Mesendoderm (in vitro differentiated cells): ENCODE results near the gene OR2A7.
A peak's percentile ranks its signal among the peaks of the same experiment; 100 is the strongest.
"Not testable (repeated sequence)": the region's sequence is repeated elsewhere in the genome, so short reads cannot be mapped to it uniquely, and the experiment has no call there.

Experiments used
- DNase-seq: peaks from one replicate; pipeline ENCODE4 v3.0.0; 2013
- H2AK5ac ChIP-seq: 2 replicates; pipeline ENCODE4 v1.6.1; 2013; ENCODE audit warnings: low read length, inconsistent platforms
- H2BK120ac ChIP-seq: 2 replicates; pipeline ENCODE4 v1.6.1; 2013; ENCODE audit warnings: low read depth, mild to moderate bottlenecking, low read length, moderate library complexity, mixed read lengths
- H2BK15ac ChIP-seq: replicated peaks from 2 replicates; pipeline ENCODE4 v1.6.1; 2013; ENCODE audit warnings: low read depth, mild to moderate bottlenecking, moderate library complexity
- H2BK5ac ChIP-seq: 2 replicates; pipeline ENCODE4 v1.6.1; 2013; ENCODE audit warnings: low read length, inconsistent platforms
- H3K18ac ChIP-seq: 2 replicates; pipeline ENCODE4 v1.6.1; 2013; ENCODE audit warnings: mild to moderate bottlenecking, low read length, mixed read lengths
- H3K23ac ChIP-seq: one replicate; pipeline ENCODE4 v1.6.1; 2013; ENCODE audit warnings: low read length
- H3K27ac ChIP-seq: 2 replicates; pipeline ENCODE4 v1.5.1; 2013; ENCODE audit warnings: low read depth, mild to moderate bottlenecking, inconsistent platforms, low read length, moderate library complexity
- H3K27me3 ChIP-seq: 2 replicates; pipeline ENCODE4 v1.6.1; 2013; ENCODE audit warnings: low read length, control low read depth, mild to moderate bottlenecking, inconsistent platforms; ENCODE audit not compliant: insufficient read depth, poor library complexity
- H3K36me3 ChIP-seq: 2 replicates; pipeline ENCODE4 v1.6.1; 2013; ENCODE audit warnings: low read length, inconsistent platforms; ENCODE audit not compliant: control insufficient read depth, insufficient read depth
- H3K4ac ChIP-seq: one replicate; pipeline ENCODE4 v1.6.1; 2013; ENCODE audit warnings: low read depth, mild to moderate bottlenecking, low read length, moderate library complexity
- H3K4me1 ChIP-seq: 2 replicates; pipeline ENCODE4 v1.6.1; 2013; ENCODE audit warnings: low read depth, low read length, inconsistent platforms; ENCODE audit not compliant: control insufficient read depth
- H3K4me2 ChIP-seq: 2 replicates; pipeline ENCODE4 v1.6.1; 2013; ENCODE audit warnings: low read length
- H3K4me3 ChIP-seq: 2 replicates; pipeline ENCODE4 v1.5.1; 2013; ENCODE audit warnings: mild to moderate bottlenecking, low read length
- H3K56ac ChIP-seq: one replicate; pipeline ENCODE4 v1.6.1; 2013; ENCODE audit warnings: low read length
- H3K79me1 ChIP-seq: 2 replicates; pipeline ENCODE4 v1.6.1; 2013; ENCODE audit warnings: low read length, inconsistent platforms
- H3K79me2 ChIP-seq: 2 replicates; pipeline ENCODE4 v1.6.1; 2013; ENCODE audit warnings: mild to moderate bottlenecking, low read length; ENCODE audit not compliant: control insufficient read depth, insufficient read depth
- H3K9ac ChIP-seq: 2 replicates; pipeline ENCODE4 v1.6.1; 2013; ENCODE audit warnings: low read length, inconsistent platforms
- H4K5ac ChIP-seq: one replicate; pipeline ENCODE4 v1.6.1; 2013; ENCODE audit warnings: low read length
- H4K8ac ChIP-seq: one replicate; pipeline ENCODE4 v1.6.1; 2013; ENCODE audit warnings: low read depth, mild to moderate bottlenecking, control low read depth, low read length, moderate library complexity
- WGBS: extraction: QIAGEN DNeasy Blood & Tissue Kit; methylation state at CpG from one replicate; pipeline ENCODE4 v1.1.7; 2013; ENCODE audit warnings: low lambda C conversion rate, missing lambda C conversion rate; ENCODE audit not compliant: insufficient coverage; ENCODE audit errors: extremely low coverage; 5-methylcytosine and 5-hydroxymethylcytosine counted together

OR2A7 gene

GRCh38 chr7:144262128-144262527 is 2.5 kb downstream of the OR2A7 start:
- not testable (repeated sequence) for H2BK5ac ChIP-seq, H3K4me1 ChIP-seq, H4K5ac ChIP-seq, H3K79me2 ChIP-seq, H3K4me3 ChIP-seq, H2BK120ac ChIP-seq, H3K27ac ChIP-seq, H4K8ac ChIP-seq, DNase-seq, H3K79me1 ChIP-seq, H3K18ac ChIP-seq, H3K4ac ChIP-seq, H3K27me3 ChIP-seq, H3K56ac ChIP-seq, H3K4me2 ChIP-seq, H3K9ac ChIP-seq, H2AK5ac ChIP-seq, H3K36me3 ChIP-seq, H2BK15ac ChIP-seq, H3K23ac ChIP-seq
- no CpG with 5 or more reads among the region's 2 CpGs for WGBS

- not testable (repeated sequence) for H3K79me1 ChIP-seq, H3K4me3 ChIP-seq, DNase-seq, H3K4me2 ChIP-seq, H3K36me3 ChIP-seq, H2BK120ac ChIP-seq, H4K5ac ChIP-seq, H2BK15ac ChIP-seq, H3K27me3 ChIP-seq, H3K4me1 ChIP-seq, H3K79me2 ChIP-seq, H4K8ac ChIP-seq, H3K4ac ChIP-seq, H3K9ac ChIP-seq, H3K56ac ChIP-seq, H3K27ac ChIP-seq, H3K23ac ChIP-seq, H3K18ac ChIP-seq, H2BK5ac ChIP-seq, H2AK5ac ChIP-seq
- WGBS = no CpG with 5 or more reads among the region's 14 CpGs
These were observed 5.5 kb downstream of the OR2A7 start for GRCh38 chr7:144259067-144259466.

- H3K9ac ChIP-seq = no peak overlapping the region
- no peak overlapping the region for H4K8ac ChIP-seq
- H3K56ac ChIP-seq = peak overlapping the region; percentile 60
- no peak overlapping the region for H3K4me2 ChIP-seq
- peaks cover 7% of the 10 kb centered on the region for H3K4me1 ChIP-seq
- no peak overlapping the region for H2BK120ac ChIP-seq
- peak overlapping the region; percentile 2 for H4K5ac ChIP-seq
- H3K27me3 ChIP-seq = no peaks in the 10 kb centered on the region
- H3K18ac ChIP-seq = peak overlapping the region; percentile 75
- no peak overlapping the region for H2AK5ac ChIP-seq
- no peak overlapping the region for H3K27ac ChIP-seq
- WGBS = no CpG with 5 or more reads among the region's 3 CpGs
- H3K79me1 ChIP-seq = no peaks in the 10 kb centered on the region
- H2BK5ac ChIP-seq = peak overlapping the region; percentile 5
- DNase-seq = peak; percentile 96
- H2BK15ac ChIP-seq = no peak overlapping the region
- no peaks in the 10 kb centered on the region for H3K79me2 ChIP-seq
- H3K4ac ChIP-seq = no peak overlapping the region
- H3K23ac ChIP-seq = no peak overlapping the region
- no peaks in the 10 kb centered on the region for H3K36me3 ChIP-seq
- H3K4me3 ChIP-seq = no peak overlapping the region
These were observed 8.5 kb downstream of the OR2A7 start for GRCh38 chr7:144256112-144256511.

DNA sequence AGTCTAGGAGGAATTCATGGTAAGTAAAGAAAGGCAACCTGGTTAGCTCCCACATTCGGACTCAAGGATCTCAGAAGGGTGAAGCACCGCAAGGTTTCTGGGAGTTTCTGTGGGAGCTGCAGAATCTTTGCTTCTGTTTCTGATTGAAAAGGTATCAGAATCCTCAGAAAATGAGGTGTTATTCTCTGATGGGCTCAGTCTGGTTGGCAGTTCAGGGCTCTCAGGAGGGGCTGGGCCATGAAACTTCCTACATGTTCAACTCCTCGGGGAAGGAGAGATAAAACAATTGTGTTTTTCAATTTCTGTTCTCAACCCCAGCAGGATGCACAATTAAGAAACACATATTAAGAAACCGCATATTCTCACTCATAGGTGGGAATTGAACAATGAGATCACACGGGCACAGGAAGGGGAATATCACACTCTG is 9.1 kb downstream of the OR2A7 start:
- H2BK15ac ChIP-seq = no peak overlapping the region
- no peak overlapping the region for H2BK5ac ChIP-seq
- H4K8ac ChIP-seq = no peak overlapping the region
- no peak overlapping the region for H2AK5ac ChIP-seq
- H3K9ac ChIP-seq = no peak overlapping the region
- no peaks in the 10 kb centered on the region for H3K79me2 ChIP-seq
- peaks cover 7% of the 10 kb centered on the region for H3K4me1 ChIP-seq
- H3K36me3 ChIP-seq = no peaks in the 10 kb centered on the region
- DNase-seq = peak; percentile 77
- no peak overlapping the region for H4K5ac ChIP-seq
- no peaks in the 10 kb centered on the region for H3K79me1 ChIP-seq
- H3K4me2 ChIP-seq = no peak overlapping the region
- no peak overlapping the region for H3K56ac ChIP-seq
- H3K4me3 ChIP-seq = no peak overlapping the region
- H3K27me3 ChIP-seq = no peaks in the 10 kb centered on the region
- H3K18ac ChIP-seq = peak overlapping the region; percentile 61
- H3K27ac ChIP-seq = peak overlapping the region; percentile 6
- peak overlapping the region; percentile 33 for H2BK120ac ChIP-seq
- whole genome bisulfite sequencing = no CpG with 5 or more reads among the region's 5 CpGs
- no peak overlapping the region for H3K4ac ChIP-seq
- H3K23ac ChIP-seq = no peak overlapping the region

- not testable (repeated sequence) for H2BK15ac ChIP-seq, H3K9ac ChIP-seq, DNase-seq, H3K18ac ChIP-seq, H3K4me3 ChIP-seq, H3K23ac ChIP-seq, H3K56ac ChIP-seq, H2BK120ac ChIP-seq, H3K4me1 ChIP-seq, H3K4me2 ChIP-seq, H3K79me1 ChIP-seq, H4K8ac ChIP-seq, H2AK5ac ChIP-seq, H3K27me3 ChIP-seq, H3K4ac ChIP-seq, H2BK5ac ChIP-seq, H4K5ac ChIP-seq, H3K27ac ChIP-seq, H3K36me3 ChIP-seq, H3K79me2 ChIP-seq
- no CpG with 5 or more reads among the region's 4 CpGs for WGBS
These were observed 12.3 kb downstream of the OR2A7 start for GRCh38 chr7:144252307-144252706.

DNA sequence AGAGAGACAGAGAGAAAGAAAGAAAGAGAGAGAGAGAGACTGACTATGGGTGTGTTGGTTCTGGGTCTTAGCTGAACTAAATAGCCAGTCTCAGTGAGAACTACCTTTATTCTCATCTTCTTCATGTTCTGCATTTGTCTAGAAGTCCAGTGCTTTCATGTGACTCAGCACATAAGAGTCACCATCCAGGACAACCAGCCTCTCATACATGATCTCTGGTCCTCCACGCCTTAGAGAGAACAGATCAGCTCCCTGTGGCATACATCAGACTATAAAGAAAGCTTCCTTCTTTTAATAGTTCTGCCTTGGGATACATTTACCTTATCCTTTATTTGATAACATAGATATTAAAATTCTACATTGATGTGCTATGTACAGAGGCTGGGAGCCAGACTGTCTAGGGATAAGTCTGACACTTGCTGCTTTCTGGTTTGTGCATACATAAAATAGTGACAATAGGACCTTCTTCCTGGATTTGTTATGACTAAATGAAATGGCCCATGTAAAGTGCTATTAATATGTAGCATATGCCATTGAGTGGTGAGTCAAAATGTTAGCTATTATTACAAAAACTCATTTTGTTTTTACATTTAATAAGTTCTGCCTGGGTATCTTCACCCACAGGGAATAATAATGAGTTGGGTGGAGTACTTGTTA is 16.8 kb downstream of the OR2A7 start:
- not testable (repeated sequence) for H3K27ac ChIP-seq, H4K5ac ChIP-seq, H3K36me3 ChIP-seq, H3K79me2 ChIP-seq, H2BK15ac ChIP-seq, H3K4me1 ChIP-seq, H2BK120ac ChIP-seq, DNase-seq, H2AK5ac ChIP-seq, H3K4me3 ChIP-seq, H3K4ac ChIP-seq, H3K79me1 ChIP-seq, H3K56ac ChIP-seq, H4K8ac ChIP-seq, H2BK5ac ChIP-seq, H3K4me2 ChIP-seq, H3K27me3 ChIP-seq, H3K23ac ChIP-seq, H3K9ac ChIP-seq, H3K18ac ChIP-seq
- WGBS = no CpG with 5 or more reads among the region's 1 CpG
